HL-60 (cell line): ENCODE measurements around the gene HS3ST3A1.

ENCODE experiments used
- GABPA ChIP-seq: IDR thresholded peaks from 2 replicates; pipeline ENCODE4 v1.6.1; 2012; ENCODE audit warnings: low read depth
- POLR2AphosphoS5 ChIP-seq: IDR thresholded peaks from 2 replicates; pipeline ENCODE4 v1.6.1; 2012; ENCODE audit warnings: low read depth
- TF ChIP-seq, protein P1 (sequence below): IDR thresholded peaks from one replicate; pipeline ENCODE4 v1.5.1; 2011; ENCODE audit warnings: low read length, control low read depth, inconsistent platforms; ENCODE audit not compliant: insufficient read depth

DNA sequence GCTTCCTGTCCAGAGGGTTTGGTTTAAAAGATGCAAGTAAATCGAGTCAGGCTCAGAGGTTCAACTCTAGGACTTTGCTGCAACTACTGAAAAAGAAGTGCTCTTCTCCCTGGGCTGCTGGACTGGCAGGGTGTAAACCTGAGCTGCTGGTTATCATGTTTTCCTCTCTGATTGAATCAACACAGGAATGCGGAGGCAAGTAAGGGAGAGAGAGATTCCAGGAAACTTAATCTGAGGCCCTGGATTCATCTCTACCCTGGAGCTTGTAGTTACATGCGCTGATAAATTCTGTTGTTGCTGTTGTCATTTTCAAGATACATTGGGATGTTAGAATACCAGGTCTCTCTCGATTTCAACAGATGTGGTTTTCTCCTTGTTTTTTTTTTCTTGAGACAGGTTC, 8.2 kb upstream of the HS3ST3A1 start:
- TF ChIP-seq, protein P1, sequence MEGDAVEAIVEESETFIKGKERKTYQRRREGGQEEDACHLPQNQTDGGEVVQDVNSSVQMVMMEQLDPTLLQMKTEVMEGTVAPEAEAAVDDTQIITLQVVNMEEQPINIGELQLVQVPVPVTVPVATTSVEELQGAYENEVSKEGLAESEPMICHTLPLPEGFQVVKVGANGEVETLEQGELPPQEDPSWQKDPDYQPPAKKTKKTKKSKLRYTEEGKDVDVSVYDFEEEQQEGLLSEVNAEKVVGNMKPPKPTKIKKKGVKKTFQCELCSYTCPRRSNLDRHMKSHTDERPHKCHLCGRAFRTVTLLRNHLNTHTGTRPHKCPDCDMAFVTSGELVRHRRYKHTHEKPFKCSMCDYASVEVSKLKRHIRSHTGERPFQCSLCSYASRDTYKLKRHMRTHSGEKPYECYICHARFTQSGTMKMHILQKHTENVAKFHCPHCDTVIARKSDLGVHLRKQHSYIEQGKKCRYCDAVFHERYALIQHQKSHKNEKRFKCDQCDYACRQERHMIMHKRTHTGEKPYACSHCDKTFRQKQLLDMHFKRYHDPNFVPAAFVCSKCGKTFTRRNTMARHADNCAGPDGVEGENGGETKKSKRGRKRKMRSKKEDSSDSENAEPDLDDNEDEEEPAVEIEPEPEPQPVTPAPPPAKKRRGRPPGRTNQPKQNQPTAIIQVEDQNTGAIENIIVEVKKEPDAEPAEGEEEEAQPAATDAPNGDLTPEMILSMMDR = no peak
- no peak for TF ChIP-seq GABPA
- no peak for TF ChIP-seq POLR2AphosphoS5
